Gastroesophageal sphincter (tissue), 4 donors: Measurements from ENCODE around the gene WDR37. TPM values are rescaled to one million over a fixed set of nuclear protein-coding genes. Genes with fewer than 3 reads are reported as not detected.

Source experiments
- ATAC-seq: fragments of 150-250 bp; one replicate; pipeline ENCODE4 v1.9.1; 2016; ENCODE audit warnings: mild to moderate bottlenecking, moderate library complexity
- H3K27ac ChIP-seq, 4 donors: fragments of 200-600 bp; sonication (generic) in 3 of 4; 1 replicate in 3 of 4; 2 replicates in 1 of 4; pipeline ENCODE4 v1.5.1; 2016 to 2019
- H3K27me3 ChIP-seq: fragments of 200-600 bp; sonication (generic); one replicate; pipeline ENCODE4 v1.5.1; 2019
- H3K36me3 ChIP-seq, 2 donors: fragments of 200-600 bp; sonication (generic); one replicate each; pipeline ENCODE4 v1.5.1; 2019; ENCODE audit warnings: control low read depth in 1 of 2
- H3K4me1 ChIP-seq, 3 donors: fragments of 200-600 bp; sonication (generic); 1 replicate in 2 of 3; 2 replicates in 1 of 3; pipeline ENCODE4 v1.5.1; 2016 to 2019; ENCODE audit warnings: control low read depth in 2 of 3
- H3K4me3 ChIP-seq, 2 donors: fragments of 200-600 bp; sonication (generic); one replicate each; pipeline ENCODE4 v1.5.1; 2019; ENCODE audit warnings: mild to moderate bottlenecking in 1 of 2, moderate library complexity in 1 of 2
- H3K9me3 ChIP-seq, 3 donors: fragments of 200-600 bp; sonication (generic); one replicate each; pipeline ENCODE4 v1.5.1; 2017 to 2019; ENCODE audit warnings: control low read depth in 2 of 3
- CTCF ChIP-seq, 4 experiments: fragments of 200-600 bp in 2 of 4; fragments of 450-650 bp in 2 of 4; sonication (generic) in 1 of 4; IDR thresholded peaks; one replicate each; pipeline ENCODE4 v1.5.1; 2017 to 2019; ENCODE audit warnings: antibody characterized with exemption in 4 of 4, mild to moderate bottlenecking in 2 of 4, moderate library complexity in 2 of 4
- EP300 ChIP-seq: sonication (generic); formaldehyde crosslinking; IDR thresholded peaks from one replicate; pipeline ENCODE4 v1.6.1; 2017; ENCODE audit warnings: antibody characterized with exemption, mild to moderate bottlenecking
- POLR2A ChIP-seq, 2 donors: fragments of 450-650 bp; IDR thresholded peaks; one replicate each; pipeline ENCODE4 v1.6.1; 2017; ENCODE audit warnings: antibody characterized with exemption in 2 of 2, mild to moderate bottlenecking in 2 of 2, moderate library complexity in 1 of 2
- POLR2AphosphoS5 ChIP-seq: sonication (generic); formaldehyde crosslinking; IDR thresholded peaks from one replicate; pipeline ENCODE4 v1.6.1; 2017; ENCODE audit warnings: antibody characterized with exemption
- WGBS, 2 donors: methylation state at CpG; one replicate each; pipeline ENCODE4 v1.1.5; 2018; ENCODE audit warnings: low coverage in 1 of 2; 5-methylcytosine and 5-hydroxymethylcytosine counted together
- total RNA-seq, 4 donors: library from RNA; depleted of rRNA; stranded (reverse); fragments of >200 nt; gene quantifications; one replicate each; pipeline ENCODE4 v1.1.0, GENCODE V29; 2016

Gene WDR37
- total RNA-seq, 4 donors from 2014 or later: 11.4 to 16.7 (median 13.9) TPM

GRCh38 chr10:1172256-1172984 lies 116.2 kb downstream of the WDR37 start:
- no peaks in the 10 kb centered on the region for H3K4me1 ChIP-seq
- 78 to 84% methylated on average over 8 to 10 of the region's 15 CpGs for WGBS, 2 donors
- H3K9me3 ChIP-seq: no peaks in the 10 kb centered on the region
- no peaks in the 10 kb centered on the region for H3K36me3 ChIP-seq
- no peak overlapping the region for H3K4me3 ChIP-seq
- peaks cover 34% of the 10 kb centered on the region for H3K27me3 ChIP-seq
- no peak overlapping the region for H3K27ac ChIP-seq
- TF ChIP-seq CTCF (IDR thresholded peaks at IDR 0.05) (no peak), EP300 (no peak), POLR2A (IDR thresholded peaks at IDR 0.05) (no peak), POLR2AphosphoS5 (no peak)
- no peak for ATAC-seq

DNA sequence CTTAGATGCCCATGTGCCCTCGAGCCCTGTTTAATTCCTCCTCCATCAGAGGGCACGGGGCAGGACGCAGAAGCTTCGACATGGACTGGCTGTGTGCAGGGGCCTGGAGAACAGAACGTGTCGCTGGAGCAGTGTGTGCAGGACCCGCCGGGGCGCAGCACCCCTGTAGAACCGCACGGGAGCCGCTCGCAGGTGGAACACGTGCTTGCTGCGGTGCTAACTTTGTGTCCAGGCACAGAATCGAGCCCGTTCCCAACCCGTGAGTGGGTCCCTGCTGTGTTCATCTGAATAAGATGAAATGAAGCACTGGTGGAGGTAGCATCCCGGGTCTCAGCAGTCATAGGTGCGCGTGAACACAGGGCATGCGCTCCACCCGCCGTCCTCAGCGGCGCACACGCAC lies 116.9 kb downstream of the WDR37 start:
- TF ChIP-seq EP300 (no peak), POLR2AphosphoS5 (no peak), CTCF (IDR thresholded peaks at IDR 0.05) (no peak), POLR2A (IDR thresholded peaks at IDR 0.05) (no peak)
- no peaks in the 10 kb centered on the region for H3K4me1 ChIP-seq
- H3K27me3 ChIP-seq: peaks cover 34% of the 10 kb centered on the region
- WGBS, 2 donors: no CpG with 5 or more reads among the region's 27 CpGs
- H3K9me3 ChIP-seq: no peaks in the 10 kb centered on the region
- no peak for ATAC-seq
- H3K4me3 ChIP-seq: no peak overlapping the region
- H3K36me3 ChIP-seq: no peaks in the 10 kb centered on the region
- no peak overlapping the region for H3K27ac ChIP-seq

- Histone ChIP-seq H3K9me3 (no peaks in the 10 kb centered on the region), H3K27me3 (peaks cover 30% of the 10 kb centered on the region), H3K4me1 (no peaks in the 10 kb centered on the region), H3K36me3 (no peaks in the 10 kb centered on the region), H3K27ac (no peak overlapping the region), H3K4me3 (no peak overlapping the region)
- WGBS, 2 donors: 40 to 90% methylated on average over 1 to 2 of the region's 5 CpGs
- TF ChIP-seq POLR2A (IDR thresholded peaks at IDR 0.05): no peak
- no peak for TF ChIP-seq EP300
- TF ChIP-seq POLR2AphosphoS5: no peak
- no peak for TF ChIP-seq CTCF (IDR thresholded peaks at IDR 0.05)
- ATAC-seq: no peak
Measured at GRCh38 chr10:1174022-1174421, 117.8 kb downstream of the WDR37 start.

DNA sequence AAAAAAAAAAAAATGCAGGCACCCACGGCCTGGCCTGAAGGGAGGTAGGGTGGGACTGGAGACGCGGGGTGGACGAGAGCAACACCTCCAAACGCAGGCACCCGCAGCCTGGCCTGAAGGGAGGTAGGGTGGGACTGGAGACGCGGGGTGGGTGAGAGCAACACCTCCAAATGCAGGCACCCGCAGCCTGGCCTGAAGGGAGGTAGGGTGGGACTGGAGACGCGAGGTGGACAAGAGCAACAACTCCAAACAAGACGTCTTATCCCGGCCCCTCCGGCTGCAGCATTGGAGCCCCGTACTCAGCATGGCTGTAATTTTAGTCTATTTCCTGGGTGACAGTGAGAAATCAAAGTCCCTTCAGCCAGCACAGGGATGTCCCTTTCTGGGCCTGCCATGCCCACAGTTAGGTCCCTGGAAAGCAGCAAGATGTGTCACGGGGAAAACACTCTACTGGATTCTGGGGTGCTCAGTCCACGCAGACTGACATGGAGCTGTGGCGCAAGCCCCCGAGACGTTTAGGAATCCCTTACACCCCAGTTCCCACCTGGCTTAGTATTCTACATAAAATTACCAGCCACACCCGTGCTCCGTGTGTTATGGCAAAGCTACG lies 119.9 kb downstream of the WDR37 start:
- peaks cover 9% of the 10 kb centered on the region for H3K27me3 ChIP-seq
- H3K27ac ChIP-seq: no peak overlapping the region
- no peaks in the 10 kb centered on the region for H3K4me1 ChIP-seq
- WGBS, 2 donors: 88 to 91% methylated on average over 14 to 16 of the region's 23 CpGs
- H3K4me3 ChIP-seq: no peak overlapping the region
- H3K36me3 ChIP-seq: no peaks in the 10 kb centered on the region
- TF ChIP-seq EP300 (no peak), CTCF (IDR thresholded peaks at IDR 0.05) (no peak), POLR2AphosphoS5 (no peak), POLR2A (IDR thresholded peaks at IDR 0.05) (no peak)
- H3K9me3 ChIP-seq: no peaks in the 10 kb centered on the region
- no peak for ATAC-seq

DNA sequence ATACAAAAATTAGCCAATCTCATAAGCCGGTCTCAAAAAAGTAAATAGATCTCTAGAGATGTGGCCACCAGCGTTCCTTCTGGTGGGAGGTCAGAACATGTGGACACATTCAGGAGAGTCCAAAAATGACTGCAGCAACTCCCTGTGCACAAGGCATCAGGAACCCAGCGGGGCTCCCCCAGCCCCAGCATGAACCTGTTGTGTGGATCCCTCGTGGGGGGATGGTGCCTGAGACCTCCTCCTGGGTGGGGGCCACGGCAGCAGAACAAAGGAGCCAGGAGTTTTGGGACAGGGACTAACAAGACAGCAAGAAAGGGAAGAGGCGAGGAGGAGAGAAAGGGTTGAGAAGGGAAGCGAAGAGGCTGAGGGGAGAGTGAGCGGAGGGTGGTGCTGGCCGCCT lies 121.8 kb downstream of the WDR37 start:
- Histone ChIP-seq H3K27me3 (peaks cover 5% of the 10 kb centered on the region), H3K9me3 (no peaks in the 10 kb centered on the region), H3K4me1 (no peaks in the 10 kb centered on the region), H3K36me3 (no peaks in the 10 kb centered on the region), H3K27ac (no peak overlapping the region), H3K4me3 (no peak overlapping the region)
- TF ChIP-seq CTCF (IDR thresholded peaks at IDR 0.05) (no peak), POLR2A (IDR thresholded peaks at IDR 0.05) (no peak), POLR2AphosphoS5 (no peak), EP300 (no peak)
- ATAC-seq: no peak
- 91% methylated on average over 6 of the region's 9 CpGs; no CpG with 5 or more reads in 1 of the 2 donors for WGBS, 2 donors
